Colonic mucosa (tissue), 4 donors: ENCODE results near the gene RNASEH2B. TPM values are rescaled to one million over a fixed set of nuclear protein-coding genes. Genes with fewer than 3 reads are reported as not detected.

ENCODE experiments used
- DNase-seq: peaks from one replicate; pipeline ENCODE4 v3.0.0-alpha.2; 2020
- H3K27ac ChIP-seq: fragments of 200-600 bp; one replicate; pipeline ENCODE4 v1.8.0; 2021
- H3K27me3 ChIP-seq: fragments of 200-600 bp; one replicate; pipeline ENCODE4 v1.8.0; 2021
- H3K36me3 ChIP-seq: fragments of 200-600 bp; one replicate; pipeline ENCODE4 v1.8.0; 2021
- H3K4me1 ChIP-seq: fragments of 200-600 bp; one replicate; pipeline ENCODE4 v1.8.0; 2021; ENCODE audit warnings: mild to moderate bottlenecking
- H3K4me3 ChIP-seq: fragments of 200-600 bp; one replicate; pipeline ENCODE4 v1.8.0; 2021
- H3K9ac ChIP-seq, 2 donors: one replicate each; pipeline ENCODE4 v1.7.0; 2013; ENCODE audit warnings: control low read depth in 2 of 2, low read depth in 2 of 2, low read length in 2 of 2
- H3K9me3 ChIP-seq: fragments of 200-600 bp; one replicate; pipeline ENCODE4 v1.8.0; 2021
- intact Hi-C: fragments of 100-400 bp; cut with DNase I; formaldehyde crosslinking; loops from one replicate; pipeline ENCODE4 v1.14.1; 2022
- total RNA-seq, 2 donors: library from RNA; stranded (reverse); fragmentation: NEBNext Ultra II Directional in 1 of 2; extraction: Animal tissue kit (Norgen Biotek cat#: 25700) in 1 of 2; gene quantifications; one replicate each; pipeline ENCODE4 v1.2.1, GENCODE V29; 2021
- TF ChIP-seq, protein P1 (sequence below): fragments of 200-600 bp; IDR thresholded peaks from one replicate; pipeline ENCODE4 v1.8.0; 2022; ENCODE audit warnings: antibody characterized with exemption, mild to moderate bottlenecking
- donor health status: healthy.
- donor health status: DM: no; HTN: no; CAD: no.
- donor health status: DM: no; HTN: no; CAD: no.

Gene RNASEH2B
- total RNA-seq, 2 donors from 2014 or later, result 22.1 to 30.1 TPM

DNA sequence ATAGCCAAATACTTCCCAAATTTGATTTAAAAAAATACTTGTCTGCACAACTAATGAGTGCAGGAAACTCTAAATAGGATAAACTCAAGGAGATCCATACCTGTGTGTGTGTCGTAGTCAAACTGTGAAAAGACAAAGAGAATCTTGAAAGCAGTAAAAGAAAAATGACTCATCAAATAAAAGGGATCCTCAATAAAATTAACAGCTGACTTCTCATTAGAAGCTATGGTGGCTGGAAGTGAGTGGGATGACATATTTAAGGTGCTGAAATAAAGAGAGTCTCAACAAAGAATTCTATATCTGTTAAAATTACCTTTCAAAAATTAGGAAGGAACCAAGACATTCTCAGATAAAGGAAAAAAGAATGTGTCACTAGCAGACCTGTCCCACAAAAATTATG lies 13.7 kb downstream of the RNASEH2B start:
- Histone ChIP-seq H3K4me1 (no peaks in the 10 kb centered on the region), H3K9me3 (no peaks in the 10 kb centered on the region), H3K9ac (no peak overlapping the region), H3K4me3 (no peak overlapping the region), H3K27me3 (no peaks in the 10 kb centered on the region), H3K27ac (no peak overlapping the region), H3K36me3 (no peaks in the 10 kb centered on the region)
- TF ChIP-seq, protein P1, sequence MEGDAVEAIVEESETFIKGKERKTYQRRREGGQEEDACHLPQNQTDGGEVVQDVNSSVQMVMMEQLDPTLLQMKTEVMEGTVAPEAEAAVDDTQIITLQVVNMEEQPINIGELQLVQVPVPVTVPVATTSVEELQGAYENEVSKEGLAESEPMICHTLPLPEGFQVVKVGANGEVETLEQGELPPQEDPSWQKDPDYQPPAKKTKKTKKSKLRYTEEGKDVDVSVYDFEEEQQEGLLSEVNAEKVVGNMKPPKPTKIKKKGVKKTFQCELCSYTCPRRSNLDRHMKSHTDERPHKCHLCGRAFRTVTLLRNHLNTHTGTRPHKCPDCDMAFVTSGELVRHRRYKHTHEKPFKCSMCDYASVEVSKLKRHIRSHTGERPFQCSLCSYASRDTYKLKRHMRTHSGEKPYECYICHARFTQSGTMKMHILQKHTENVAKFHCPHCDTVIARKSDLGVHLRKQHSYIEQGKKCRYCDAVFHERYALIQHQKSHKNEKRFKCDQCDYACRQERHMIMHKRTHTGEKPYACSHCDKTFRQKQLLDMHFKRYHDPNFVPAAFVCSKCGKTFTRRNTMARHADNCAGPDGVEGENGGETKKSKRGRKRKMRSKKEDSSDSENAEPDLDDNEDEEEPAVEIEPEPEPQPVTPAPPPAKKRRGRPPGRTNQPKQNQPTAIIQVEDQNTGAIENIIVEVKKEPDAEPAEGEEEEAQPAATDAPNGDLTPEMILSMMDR, result no peak
- intact Hi-C loops, result no loop called here
- no peak for DNase-seq

DNA sequence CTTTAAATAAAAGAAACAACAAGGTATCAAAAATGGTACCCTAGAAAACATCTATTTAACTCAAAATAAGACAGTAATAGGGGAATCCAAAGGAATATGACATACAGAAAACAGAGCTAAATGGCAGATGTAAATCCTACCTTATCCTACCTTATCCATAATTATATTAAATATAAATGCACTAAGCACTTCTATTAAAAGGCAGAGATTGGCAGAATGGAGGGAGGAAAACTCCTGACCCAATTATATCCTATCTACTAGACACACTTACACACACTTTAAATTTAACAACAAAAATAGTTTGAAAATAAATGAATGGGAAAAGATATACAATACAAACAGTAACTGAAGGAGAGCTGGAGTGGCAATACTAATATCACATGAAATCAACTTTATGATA lies 14.4 kb downstream of the RNASEH2B start:
- Histone ChIP-seq H3K4me3 (no peak overlapping the region), H3K9me3 (no peaks in the 10 kb centered on the region), H3K4me1 (no peaks in the 10 kb centered on the region), H3K36me3 (no peaks in the 10 kb centered on the region), H3K9ac (no peak overlapping the region), H3K27me3 (no peaks in the 10 kb centered on the region), H3K27ac (no peak overlapping the region)
- intact Hi-C loops, result no loop called here
- DNase-seq, result no peak
- TF ChIP-seq, protein P1, result no peak

DNA sequence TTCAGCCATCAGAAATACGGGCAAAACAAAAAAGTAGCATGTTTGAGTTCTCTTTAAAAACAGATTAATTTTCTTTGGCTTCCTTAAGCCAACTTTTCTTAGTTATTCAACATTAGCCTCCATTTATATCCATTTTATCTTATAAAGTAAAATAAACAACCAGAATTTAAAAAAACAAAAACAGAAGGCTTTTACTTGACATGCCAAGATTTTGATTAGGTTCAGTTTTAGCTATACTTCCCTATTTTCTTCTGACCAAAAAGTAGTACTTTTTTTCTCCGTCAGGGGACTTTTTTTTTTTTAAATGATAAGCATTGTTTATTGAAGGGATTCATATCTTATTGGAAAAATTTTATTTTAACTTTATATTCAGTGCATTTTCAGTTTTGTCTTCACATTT lies 18.1 kb downstream of the RNASEH2B start:
- Histone ChIP-seq H3K4me1 (no peaks in the 10 kb centered on the region), H3K27ac (no peak overlapping the region), H3K4me3 (no peak overlapping the region), H3K27me3 (no peaks in the 10 kb centered on the region), H3K36me3 (no peaks in the 10 kb centered on the region), H3K9me3 (no peaks in the 10 kb centered on the region), H3K9ac (no peak overlapping the region)
- intact Hi-C loops, result no loop called here
- TF ChIP-seq, protein P1, result no peak
- DNase-seq, result no peak

DNA sequence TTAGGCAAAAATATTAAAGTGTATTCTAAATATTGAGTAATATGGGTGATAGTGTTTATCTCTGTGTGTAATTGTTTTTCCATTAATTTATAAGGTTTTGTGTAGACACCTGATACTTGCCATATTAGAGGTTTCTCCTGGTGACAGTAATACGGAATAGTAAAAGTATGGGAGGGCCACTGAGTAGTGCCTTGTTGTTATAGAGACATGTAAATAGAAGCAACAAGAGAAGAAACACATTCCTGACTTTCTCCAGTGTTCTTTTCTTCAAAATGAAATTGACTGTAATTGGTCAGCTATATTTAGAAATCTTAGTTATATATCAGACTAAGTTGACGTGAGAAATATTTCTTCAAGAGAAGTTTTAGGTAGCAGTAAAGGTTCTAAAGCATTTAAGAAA lies 18.5 kb downstream of the RNASEH2B start:
- DNase-seq, result no peak
- H3K27me3 ChIP-seq, result no peaks in the 10 kb centered on the region
- no peak overlapping the region for H3K9ac ChIP-seq
- H3K36me3 ChIP-seq, result no peaks in the 10 kb centered on the region
- H3K4me1 ChIP-seq, result no peaks in the 10 kb centered on the region
- H3K4me3 ChIP-seq, result no peak overlapping the region
- intact Hi-C loops, result no loop called here
- TF ChIP-seq, protein P1, result no peak
- no peak overlapping the region for H3K27ac ChIP-seq
- H3K9me3 ChIP-seq, result no peaks in the 10 kb centered on the region

DNA sequence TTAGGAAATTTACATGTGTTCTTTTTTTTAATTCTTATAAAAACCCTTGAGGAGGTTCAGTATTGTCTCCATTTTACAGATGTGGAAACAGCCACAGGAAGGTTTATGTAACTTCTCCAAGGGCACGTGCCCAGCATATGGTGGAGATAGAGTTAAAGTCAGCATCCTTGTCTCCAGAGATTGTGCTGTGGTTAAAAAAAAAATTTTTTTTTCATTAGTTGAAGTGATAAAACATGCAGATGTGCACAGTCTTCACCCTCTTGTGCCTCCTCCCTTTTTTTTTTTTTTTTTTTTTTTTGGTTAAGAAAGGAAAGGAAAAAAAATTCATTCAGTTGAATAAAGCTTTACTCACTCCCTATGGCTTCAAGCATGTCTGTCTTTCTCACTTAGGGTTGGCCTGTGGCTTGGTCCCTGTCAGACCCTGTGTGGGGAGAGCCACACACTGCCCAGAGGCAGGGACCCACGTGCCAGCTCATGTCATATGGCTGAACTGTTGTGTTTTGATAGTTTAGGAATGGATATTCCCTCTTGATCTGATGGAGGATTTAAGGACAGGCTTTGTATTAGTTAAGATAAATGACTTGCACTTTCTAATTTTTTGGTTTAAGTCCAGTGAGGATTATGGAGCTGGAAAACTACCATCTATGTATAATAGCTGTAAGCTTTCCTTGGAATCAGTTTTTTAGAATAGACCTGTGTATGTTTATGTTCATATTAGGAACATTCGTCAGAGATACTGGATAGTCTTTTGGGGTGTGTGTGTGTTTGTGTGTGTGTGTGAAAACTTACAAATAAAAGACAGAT lies 19.3 kb downstream of the RNASEH2B start:
- Histone ChIP-seq H3K9me3 (no peaks in the 10 kb centered on the region), H3K36me3 (no peaks in the 10 kb centered on the region), H3K27ac (no peak overlapping the region), H3K4me3 (no peak overlapping the region), H3K4me1 (no peaks in the 10 kb centered on the region), H3K9ac (no peak overlapping the region), H3K27me3 (no peaks in the 10 kb centered on the region)
- intact Hi-C loops, result no loop called here
- TF ChIP-seq, protein P1, result no peak
- DNase-seq, result no peak
